ENCODE data around the gene PXMP2. TPM values are rescaled to one million over a fixed set of nuclear protein-coding genes. Genes with fewer than 3 reads are reported as not detected.

Gene PXMP2
- total RNA-seq, 1 donor from 2014 or later: 28.0 TPM

GRCh38 chr12:132720606-132721345 is 33.4 kb downstream of the PXMP2 start:
- intact Hi-C loops (cut with micrococcal nuclease): no loop called here

GRCh38 chr12:132723015-132723763 is 35.8 kb downstream of the PXMP2 start:
- intact Hi-C loops (cut with micrococcal nuclease): no loop called here

GRCh38 chr12:132723764-132724140 is 36.4 kb downstream of the PXMP2 start:
- intact Hi-C loops (cut with micrococcal nuclease): no loop called here

GRCh38 chr12:132724506-132725241 is 37.3 kb downstream of the PXMP2 start:
- intact Hi-C loops (cut with micrococcal nuclease): no loop called here

- intact Hi-C loops (cut with micrococcal nuclease): no loop called here
Observed at GRCh38 chr12:132726386-132726785, 39.0 kb downstream of the PXMP2 start.

- intact Hi-C loops (cut with micrococcal nuclease): no loop called here
Observed at GRCh38 chr12:132727091-132727794, 39.9 kb downstream of the PXMP2 start.

- intact Hi-C loops (cut with micrococcal nuclease): no loop called here
Observed at GRCh38 chr12:132728502-132728901, 41.1 kb downstream of the PXMP2 start.

- intact Hi-C loops (cut with micrococcal nuclease): no loop called here
Observed at GRCh38 chr12:132729541-132730320, 42.3 kb downstream of the PXMP2 start.

- intact Hi-C loops (cut with micrococcal nuclease): no loop called here
Observed at GRCh38 chr12:132730353-132730752, 43.0 kb downstream of the PXMP2 start.

GRCh38 chr12:132731574-132731973 is 44.2 kb downstream of the PXMP2 start:
- intact Hi-C loops (cut with micrococcal nuclease): no loop called here

GRCh38 chr12:132734206-132734605 is 46.8 kb downstream of the PXMP2 start:
- intact Hi-C loops (cut with micrococcal nuclease): no loop called here

GRCh38 chr12:132735496-132735895 is 48.1 kb downstream of the PXMP2 start:
- intact Hi-C loops (cut with micrococcal nuclease): no loop called here

- intact Hi-C loops (cut with micrococcal nuclease): no loop called here
Observed at GRCh38 chr12:132736378-132736777, 49.0 kb downstream of the PXMP2 start.

- intact Hi-C loops (cut with micrococcal nuclease): no loop called here
Observed at GRCh38 chr12:132736913-132737312, 49.5 kb downstream of the PXMP2 start.

- intact Hi-C loops (cut with micrococcal nuclease): no loop called here
Observed at GRCh38 chr12:132739600-132740312, 52.4 kb downstream of the PXMP2 start.

GRCh38 chr12:132740313-132740646 is 52.9 kb downstream of the PXMP2 start:
- intact Hi-C loops (cut with micrococcal nuclease): no loop called here

- intact Hi-C loops (cut with micrococcal nuclease): no loop called here
Observed at GRCh38 chr12:132740652-132741051, 53.3 kb downstream of the PXMP2 start.

- intact Hi-C loops (cut with micrococcal nuclease): no loop called here
Observed at GRCh38 chr12:132741620-132742019, 54.2 kb downstream of the PXMP2 start.

- intact Hi-C loops (cut with micrococcal nuclease): no loop called here
Observed at GRCh38 chr12:132743831-132744230, 56.4 kb downstream of the PXMP2 start.

GRCh38 chr12:132746613-132747012 is 59.2 kb downstream of the PXMP2 start:
- intact Hi-C loops (cut with micrococcal nuclease): no loop called here
